ENCODE results near the gene EREG. TPM values are rescaled to one million over a fixed set of nuclear protein-coding genes. Genes with fewer than 3 reads are reported as not detected.

Gene EREG
- total and polyA plus RNA-seq, 10 of the 15 experiments (the other 5 are each of a cell fraction or from before 2014, with no cell fraction given): not detected

DNA sequence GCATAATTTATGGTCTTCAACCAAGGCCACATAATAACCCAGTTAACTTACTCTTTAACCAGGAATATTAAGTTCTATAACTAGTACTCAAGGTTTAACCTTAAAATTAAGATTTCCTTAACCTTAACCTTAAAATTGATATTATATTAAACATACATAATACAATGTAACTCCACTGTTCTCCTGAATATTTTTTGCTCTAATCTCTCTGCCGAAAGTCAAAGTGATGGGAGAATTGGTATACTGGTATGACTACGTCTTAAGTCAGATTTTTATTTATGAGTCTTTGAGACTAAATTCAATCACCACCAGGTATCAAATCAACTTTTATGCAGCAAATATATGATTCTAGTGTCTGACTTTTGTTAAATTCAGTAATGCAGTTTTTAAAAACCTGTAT is 22.8 kb downstream of the EREG start:
- RAD21 ChIA-PET (ENCODE audit: unreplicated experiment): no interaction called here
- Histone ChIP-seq H3K27ac (ENCODE audit: control insufficient read depth, insufficient read depth) (no peak overlapping the region), H3K9me3 (replicated peaks; ENCODE audit: control insufficient read depth, insufficient read depth, low read length) (no peaks in the 10 kb centered on the region), H3K9ac (ENCODE audit: control insufficient read depth, insufficient read depth, low read length) (no peak overlapping the region), H3K79me2 (ENCODE audit: control insufficient read depth, insufficient read depth, low read length) (no peaks in the 10 kb centered on the region), H3K4me3 (no peak overlapping the region), H3K4me2 (ENCODE audit: control insufficient read depth, insufficient read depth) (no peak overlapping the region), H3K36me3 (ENCODE audit: control insufficient read depth in 2 of 2, insufficient read depth in 2 of 2, low read length in 1 of 2) (no peaks in the 10 kb centered on the region), H3K27me3 (replicated peaks in 1 of 2; ENCODE audit: control insufficient read depth in 2 of 2, insufficient read depth in 2 of 2, low read length in 1 of 2) (no peaks in the 10 kb centered on the region; a peak in 2 of 4 replicates), H3K4me1 (ENCODE audit: control insufficient read depth, insufficient read depth, low read length) (no peaks in the 10 kb centered on the region), H2AFZ (ENCODE audit: control insufficient read depth, low read depth, low read length) (no peak overlapping the region), H4K20me1 (ENCODE audit: control insufficient read depth, insufficient read depth) (no peaks in the 10 kb centered on the region)
- no TSS peak for BruUV-seq (replicated peaks)
- DNase-seq (ENCODE audit: low read depth, low spot score): no peak
- intact Hi-C loops (cut with micrococcal nuclease; ENCODE audit: unreplicated experiment): no loop called here
- SMC1A ChIA-PET (ENCODE audit: uncharacterized antibody, unreplicated experiment): no interaction called here
- CTCF ChIA-PET: no interaction called here
- POLR2A ChIA-PET: no interaction called here
- no peak for FAIRE-seq
- ATAC-seq: no peak
- TF ChIP-seq POU2F2 (IDR thresholded peaks at IDR 0.05; ENCODE audit: borderline replicate concordance, low read depth, low read length) (no peak), POLR2A (IDR thresholded peaks at IDR 0.05; ENCODE audit: low read depth, low read length) (no peak), EGR1 (IDR thresholded peaks at IDR 0.05; ENCODE audit: borderline replicate concordance in 1 of 2, low read depth in 2 of 2, low read length in 2 of 2) (no peak), PAX5 (IDR thresholded peaks at IDR 0.05; ENCODE audit: borderline replicate concordance, low read depth, low read length) (no peak), HDAC6 (IDR thresholded peaks at IDR 0.05; ENCODE audit: unreplicated experiment) (no peak), ESRRA (IDR thresholded peaks at IDR 0.05; ENCODE audit: low read length) (no peak), SREBF2 (IDR thresholded peaks at IDR 0.05; ENCODE audit: low read length) (no peak), NRF1 (conservative IDR thresholded peaks at IDR 0.05; ENCODE audit: low read depth, low read length) (no peak), ZNF217 (IDR thresholded peaks at IDR 0.05) (no peak), MXI1 (IDR thresholded peaks at IDR 0.05; ENCODE audit: low read depth, low read length) (no peak), SRF (IDR thresholded peaks at IDR 0.05; ENCODE audit: low read depth in 2 of 2, low read length in 2 of 2) (no peak)
- in situ Hi-C loops (cut with MboI): no loop called here
- WGBS (ENCODE audit: insufficient coverage, insufficient replicate concordance, low lambda C conversion rate, missing lambda C conversion rate): 57% methylated on average over 2 of the region's 2 CpGs

Data from GM12878 (cell line).